GM12878 (cell line): Measurements from ENCODE around the gene TACC2. TPM values are rescaled to one million over a fixed set of nuclear protein-coding genes. Genes with fewer than 3 reads are reported as not detected.

Source experiments
- ATAC-seq: fragments of 200-7000 bp; cut with Tn5 transposase; 3 replicates; pipeline ENCODE4 v1.9.1; 2020; ENCODE audit warnings: mild to moderate bottlenecking, moderate library complexity
- BruUV-seq: library from RNA; stranded (reverse); fragments of 400-500 nt; replicated peaks from 2 replicates; lab custom pipeline; 2021; lab: Mats Ljungman, UMichigan
- CTCF ChIA-PET: fragments of 300-600 bp; sonication (Branson Sonifier 250); formaldehyde crosslinking; extraction: SDS; loops from one replicate; lab custom pipeline; 2021; ENCODE audit warnings: inconsistent platforms; lab: Yijun Ruan, JAX
- POLR2A ChIA-PET: fragments of 350-600 bp; formaldehyde crosslinking; extraction: SDS; loops from one replicate; lab custom pipeline; 2021; ENCODE audit warnings: inconsistent platforms; lab: Charles Lee
- RAD21 ChIA-PET: fragments of 300-600 bp; sonication (Branson Sonifier 250); formaldehyde crosslinking; loops from one replicate; lab custom pipeline; 2023; ENCODE audit warnings: antibody characterized with exemption; ENCODE audit not compliant: unreplicated experiment; lab: Charles Lee
- SMC1A ChIA-PET: fragments of 300-600 bp; sonication (Branson Sonifier 250); formaldehyde crosslinking; loops from one replicate; lab custom pipeline; 2023; ENCODE audit not compliant: unreplicated experiment, uncharacterized antibody; lab: Charles Lee
- DNase-seq: peaks from one replicate; pipeline ENCODE4 v3.0.0-alpha.2; 2011; ENCODE audit warnings: low read depth, low spot score
- FAIRE-seq: peaks from 3 replicates; lab custom pipeline; 2011; peaks lifted over from hg19 to GRCh38; lab: Jason Lieb, UNC
- H2AFZ ChIP-seq: 2 replicates; pipeline ENCODE4 v1.6.0; 2011; ENCODE audit warnings: low read depth, low read length, control low read depth; ENCODE audit not compliant: control insufficient read depth
- H3K27ac ChIP-seq: 2 replicates; pipeline ENCODE4 v1.5.1; 2011; ENCODE audit warnings: control low read depth; ENCODE audit not compliant: control insufficient read depth, insufficient read depth
- H3K27me3 ChIP-seq, 2 experiments: replicated peaks in 1 of 2; 2 replicates each; pipeline versions ENCODE4 v1.6.0 to v1.6.1; 2011; ENCODE audit warnings: low read length in 1 of 2; ENCODE audit not compliant: control insufficient read depth in 2 of 2, insufficient read depth in 2 of 2
- H3K36me3 ChIP-seq, 2 experiments: 2 replicates each; pipeline ENCODE4 v1.5.1; 2011; ENCODE audit warnings: low read length in 1 of 2; ENCODE audit not compliant: control insufficient read depth in 2 of 2, insufficient read depth in 2 of 2
- H3K4me1 ChIP-seq: 2 replicates; pipeline ENCODE4 v1.6.1; 2011; ENCODE audit warnings: mild to moderate bottlenecking, low read length, moderate library complexity, mixed read lengths; ENCODE audit not compliant: control insufficient read depth, insufficient read depth
- H3K4me2 ChIP-seq: 2 replicates; pipeline ENCODE4 v1.6.0; 2011; ENCODE audit warnings: control low read depth; ENCODE audit not compliant: control insufficient read depth, insufficient read depth
- H3K4me3 ChIP-seq: fragments of 200-600 bp; sonication (generic); 2 replicates; pipeline ENCODE4 v1.5.1; 2016
- H3K79me2 ChIP-seq: 2 replicates; pipeline ENCODE4 v1.6.0; 2011; ENCODE audit warnings: low read length; ENCODE audit not compliant: control insufficient read depth, insufficient read depth
- H3K9ac ChIP-seq: 2 replicates; pipeline ENCODE4 v1.8.0; 2011; ENCODE audit warnings: low read length, control low read depth, mixed read lengths; ENCODE audit not compliant: control insufficient read depth, insufficient read depth
- H3K9me3 ChIP-seq: replicated peaks from 3 replicates; pipeline ENCODE4 v1.5.1; 2011; ENCODE audit warnings: mild to moderate bottlenecking, low read length; ENCODE audit not compliant: control insufficient read depth, insufficient read depth
- H4K20me1 ChIP-seq: 2 replicates; pipeline ENCODE4 v1.6.0; 2011; ENCODE audit not compliant: control insufficient read depth, insufficient read depth
- ASH2L ChIP-seq: fragments of 300-600, 200-600 bp; sonication (generic); IDR thresholded peaks from 2 replicates; pipeline ENCODE4 v1.6.1; 2017; ENCODE audit warnings: low read depth, mild to moderate bottlenecking, borderline replicate concordance
- CBFB ChIP-seq: IDR thresholded peaks from 2 replicates; pipeline ENCODE4 v1.6.1; 2016; ENCODE audit warnings: antibody characterized with exemption, low read depth
- CREB1 ChIP-seq: IDR thresholded peaks from 2 replicates; pipeline ENCODE4 v1.6.1; 2012; ENCODE audit warnings: low read depth, mild to moderate bottlenecking, inconsistent platforms
- CTCF ChIP-seq, 3 experiments: IDR thresholded peaks in 2 of 3; conservative IDR thresholded peaks in 1 of 3; 2 replicates each; pipeline ENCODE4 v1.5.1; 2011; ENCODE audit warnings: low read depth in 3 of 3, low read length in 3 of 3, mild to moderate bottlenecking in 3 of 3, control low read depth in 2 of 3, moderate library complexity in 2 of 3, inconsistent platforms in 1 of 3, mixed read lengths in 1 of 3; ENCODE audit not compliant: control insufficient read depth in 2 of 3, insufficient read depth in 1 of 3; ENCODE audit errors: extremely low read depth in 1 of 3
- MTA2 ChIP-seq: fragments of 450-650 bp; IDR thresholded peaks from 2 replicates; pipeline ENCODE4 v1.6.1; 2016; ENCODE audit warnings: low read depth, mild to moderate bottlenecking, moderate library complexity
- NR2F1 ChIP-seq: fragments of 450-650 bp; conservative IDR thresholded peaks from 2 replicates; pipeline ENCODE4 v1.6.1; 2017; ENCODE audit warnings: mild to moderate bottlenecking
- POLR2AphosphoS2 ChIP-seq: IDR thresholded peaks from 2 replicates; pipeline ENCODE4 v1.6.1; 2011; ENCODE audit warnings: low read depth, mild to moderate bottlenecking, low read length, improper control_type of control experiment, moderate library complexity
- POLR2AphosphoS5 ChIP-seq: IDR thresholded peaks from 2 replicates; pipeline ENCODE4 v1.6.1; 2011; ENCODE audit warnings: mild to moderate bottlenecking, low read length, inconsistent platforms
- PRDM15 ChIP-seq: fragments of 450-650 bp; formaldehyde crosslinking; IDR thresholded peaks from 2 replicates; pipeline ENCODE4 v1.4.0; 2020; ENCODE audit warnings: mild to moderate bottlenecking, moderate library complexity
- SIN3A ChIP-seq: IDR thresholded peaks from 2 replicates; pipeline ENCODE4 v1.6.1; 2012; ENCODE audit warnings: low read depth, low read length, improper control_type of control experiment
- SIX5 ChIP-seq: IDR thresholded peaks from 2 replicates; pipeline ENCODE4 v1.6.1; 2011; ENCODE audit warnings: mild to moderate bottlenecking, low read depth, low read length, moderate library complexity; ENCODE audit not compliant: severe bottlenecking
- SRF ChIP-seq, 2 experiments: IDR thresholded peaks; 2 replicates each; pipeline ENCODE4 v1.6.1; 2011; ENCODE audit warnings: low read depth in 2 of 2, low read length in 2 of 2, mild to moderate bottlenecking in 1 of 2, moderate library complexity in 1 of 2
- TCF12 ChIP-seq: IDR thresholded peaks from 2 replicates; pipeline ENCODE4 v1.6.1; 2011; ENCODE audit warnings: low read depth, mild to moderate bottlenecking, low read length
- YY1 ChIP-seq: IDR thresholded peaks from 2 replicates; pipeline ENCODE4 v1.6.1; 2011; ENCODE audit warnings: low read depth, mild to moderate bottlenecking, low read length
- whole genome bisulfite sequencing: methylation state at CpG from one replicate; pipeline ENCODE4 v1.1.6; 2016; ENCODE audit warnings: low lambda C conversion rate; ENCODE audit not compliant: insufficient replicate concordance, insufficient coverage; ENCODE audit errors: missing lambda C conversion rate; 5-methylcytosine and 5-hydroxymethylcytosine counted together
- in situ Hi-C: fragments of 300-500 bp; cut with MboI; formaldehyde crosslinking; loops from 9 replicates; pipeline ENCODE4 v1.14.3; 2018; ENCODE audit warnings: mixed read lengths
- intact Hi-C: fragments of 100-400 bp; cut with micrococcal nuclease; formaldehyde crosslinking; loops from one replicate; pipeline ENCODE4 v1.14.2; 2022; ENCODE audit not compliant: unreplicated experiment
- polyA plus RNA-seq, 11 experiments: library from polyadenylated mRNA; depleted of rRNA in 4 of 11; unstranded in 6 of 11; stranded (reverse) in 5 of 11; fragments of >200 nt; fragmentation: Nextera tagmentation in 4 of 11; fragmentation: Illumina TruSeq in 1 of 11; extraction: Ambion mirVana in 4 of 11; extraction: Trizol in 1 of 11; gene quantifications; 1 replicate in 1 of 11; 2 replicates in 10 of 11; pipeline versions ENCODE4 v1.2.1 to v1.2.3, GENCODE V29; 2011 to 2016; ENCODE audit warnings: inconsistent platforms in 2 of 11, missing spikeins in 2 of 11, low read depth in 1 of 11
- total RNA-seq, 4 experiments: library from RNA; depleted of rRNA in 3 of 4; stranded (reverse); fragments of >200 nt in 3 of 4; fragmentation: Illumina TruSeq in 1 of 4; extraction: Trizol in 1 of 4; gene quantifications; 2 replicates each; pipeline versions ENCODE4 v1.2.1 to v1.2.3, GENCODE V29; 2013 to 2021
- TF ChIP-seq, protein P1 (sequence below): fragments of 450-650 bp; IDR thresholded peaks from 2 replicates; pipeline ENCODE4 v1.6.1; 2017; ENCODE audit warnings: mild to moderate bottlenecking, low read depth, inconsistent platforms; ENCODE audit not compliant: poor library complexity, severe bottlenecking
- TF ChIP-seq, protein P2 (sequence below): fragments of 450-650 bp; IDR thresholded peaks from 2 replicates; pipeline ENCODE4 v1.6.1; 2017; ENCODE audit warnings: low read depth, mild to moderate bottlenecking, moderate library complexity

Gene TACC2
- total and polyA plus RNA-seq, 10 of the 15 experiments (the other 5 are each of a cell fraction or from before 2014, with no cell fraction given) = 0.07 to 0.64 (median 0.13) TPM; not detected in 5

DNA sequence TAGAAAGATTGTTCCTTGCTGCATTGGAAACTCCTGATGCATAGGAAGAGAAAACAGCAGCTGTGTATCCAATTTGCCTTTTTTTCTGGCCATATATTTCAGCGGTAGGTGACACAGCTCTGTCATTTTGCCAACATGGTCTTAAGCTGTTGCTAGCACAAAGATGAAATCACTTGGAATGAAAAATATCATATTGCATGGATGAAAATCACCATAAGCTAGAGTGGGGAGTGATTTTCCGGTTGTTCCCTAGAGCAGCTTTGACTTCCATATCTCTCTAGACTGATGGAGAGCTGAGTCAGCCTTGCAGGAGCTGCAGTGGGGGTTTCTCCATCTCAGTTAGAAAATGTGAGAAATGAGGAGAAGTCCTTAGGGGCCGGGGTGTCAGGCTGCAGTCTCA is 243.8 kb downstream of the TACC2 start:
- intact Hi-C loops = no loop called here
- no peak for ATAC-seq
- in situ Hi-C loops = no loop called here
- Histone ChIP-seq H3K9me3 (no peaks in the 10 kb centered on the region), H3K4me3 (no peak overlapping the region), H3K36me3 (no peaks in the 10 kb centered on the region), H3K4me1 (no peaks in the 10 kb centered on the region), H3K9ac (no peak overlapping the region), H3K27me3 (no peaks in the 10 kb centered on the region; a peak in 2 of 4 replicates), H3K4me2 (no peak overlapping the region), H3K79me2 (no peaks in the 10 kb centered on the region), H2AFZ (no peak overlapping the region), H3K27ac (no peak overlapping the region), H4K20me1 (no peaks in the 10 kb centered on the region)
- BruUV-seq = no TSS peak
- ChIA-PET RAD21 (no interaction called here), CTCF (interaction anchor here (1.5 kb wide), 1 partner anchor 35 kb away, joined by 4 read pairs; no protein-coding TSS in a partner anchor), POLR2A (no interaction called here), SMC1A (no interaction called here)
- 33% methylated on average over 3 of the region's 3 CpGs for WGBS
- FAIRE-seq = no peak
- no peak for DNase-seq
- TF ChIP-seq SRF (IDR thresholded peaks at IDR 0.05; ENCODE audit: low read depth in 2 of 2, low read length in 2 of 2) (no peak), POLR2AphosphoS5 (no peak), POLR2AphosphoS2 (no peak), TCF12 (no peak), CTCF (IDR thresholded peaks at IDR 0.05 in 2 of 3, conservative IDR thresholded peaks at IDR 0.05 in 1 of 3; ENCODE audit: control insufficient read depth in 2 of 3, extremely low read depth in 1 of 3, insufficient read depth in 1 of 3, low read depth in 3 of 3, low read length in 3 of 3) (no peak), NR2F1 (no peak), MTA2 (no peak), PRDM15 (no peak), CBFB (no peak), CREB1 (no peak), SIX5 (no peak), SIN3A (no peak), YY1 (no peak), ASH2L (no peak)
- TF ChIP-seq, protein P1, sequence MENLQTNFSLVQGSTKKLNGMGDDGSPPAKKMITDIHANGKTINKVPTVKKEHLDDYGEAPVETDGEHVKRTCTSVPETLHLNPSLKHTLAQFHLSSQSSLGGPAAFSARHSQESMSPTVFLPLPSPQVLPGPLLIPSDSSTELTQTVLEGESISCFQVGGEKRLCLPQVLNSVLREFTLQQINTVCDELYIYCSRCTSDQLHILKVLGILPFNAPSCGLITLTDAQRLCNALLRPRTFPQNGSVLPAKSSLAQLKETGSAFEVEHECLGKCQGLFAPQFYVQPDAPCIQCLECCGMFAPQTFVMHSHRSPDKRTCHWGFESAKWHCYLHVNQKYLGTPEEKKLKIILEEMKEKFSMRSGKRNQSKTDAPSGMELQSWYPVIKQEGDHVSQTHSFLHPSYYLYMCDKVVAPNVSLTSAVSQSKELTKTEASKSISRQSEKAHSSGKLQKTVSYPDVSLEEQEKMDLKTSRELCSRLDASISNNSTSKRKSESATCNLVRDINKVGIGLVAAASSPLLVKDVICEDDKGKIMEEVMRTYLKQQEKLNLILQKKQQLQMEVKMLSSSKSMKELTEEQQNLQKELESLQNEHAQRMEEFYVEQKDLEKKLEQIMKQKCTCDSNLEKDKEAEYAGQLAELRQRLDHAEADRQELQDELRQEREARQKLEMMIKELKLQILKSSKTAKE = no peak
- TF ChIP-seq, protein P2, sequence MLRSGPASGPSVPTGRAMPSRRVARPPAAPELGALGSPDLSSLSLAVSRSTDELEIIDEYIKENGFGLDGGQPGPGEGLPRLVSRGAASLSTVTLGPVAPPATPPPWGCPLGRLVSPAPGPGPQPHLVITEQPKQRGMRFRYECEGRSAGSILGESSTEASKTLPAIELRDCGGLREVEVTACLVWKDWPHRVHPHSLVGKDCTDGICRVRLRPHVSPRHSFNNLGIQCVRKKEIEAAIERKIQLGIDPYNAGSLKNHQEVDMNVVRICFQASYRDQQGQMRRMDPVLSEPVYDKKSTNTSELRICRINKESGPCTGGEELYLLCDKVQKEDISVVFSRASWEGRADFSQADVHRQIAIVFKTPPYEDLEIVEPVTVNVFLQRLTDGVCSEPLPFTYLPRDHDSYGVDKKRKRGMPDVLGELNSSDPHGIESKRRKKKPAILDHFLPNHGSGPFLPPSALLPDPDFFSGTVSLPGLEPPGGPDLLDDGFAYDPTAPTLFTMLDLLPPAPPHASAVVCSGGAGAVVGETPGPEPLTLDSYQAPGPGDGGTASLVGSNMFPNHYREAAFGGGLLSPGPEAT = no peak
